GM19468 (cell line): ENCODE results near the gene IL1RAP.

Source experiments
- ATAC-seq: cut with Tn5 transposase; IDR thresholded peaks from one replicate; pipeline ENCODE4 v1.9.1; 2021; ENCODE audit warnings: mild to moderate bottlenecking, moderate library complexity, moderate number of reproducible peaks; ENCODE audit not compliant: unreplicated experiment; ENCODE audit errors: extremely low read depth

Gene IL1RAP

GRCh38 chr3:190596349-190597285, 82.7 kb downstream of the IL1RAP start:
- ATAC-seq, result no peak

- no peak for ATAC-seq
Observed at GRCh38 chr3:190597291-190597690, 83.4 kb downstream of the IL1RAP start.

GRCh38 chr3:190601622-190602021, 87.7 kb downstream of the IL1RAP start:
- ATAC-seq, result no peak

- no peak for ATAC-seq
Observed at GRCh38 chr3:190605385-190605784, 91.5 kb downstream of the IL1RAP start.

- no peak for ATAC-seq
Observed at GRCh38 chr3:190606596-190606995, 92.7 kb downstream of the IL1RAP start.

- no peak for ATAC-seq
Observed at GRCh38 chr3:190607021-190607420, 93.1 kb downstream of the IL1RAP start.

- ATAC-seq, result no peak
Observed at GRCh38 chr3:190608850-190609589, 95.1 kb downstream of the IL1RAP start.

- ATAC-seq, result no peak
Observed at GRCh38 chr3:190614226-190615059, 100.6 kb downstream of the IL1RAP start.

GRCh38 chr3:190615060-190615384, 101.1 kb downstream of the IL1RAP start:
- no peak for ATAC-seq

GRCh38 chr3:190615607-190616006, 101.7 kb downstream of the IL1RAP start:
- no peak for ATAC-seq

GRCh38 chr3:190616637-190617036, 102.8 kb downstream of the IL1RAP start:
- ATAC-seq, result no peak

GRCh38 chr3:190617185-190617584, 103.3 kb downstream of the IL1RAP start:
- ATAC-seq, result peak; percentile 50

GRCh38 chr3:190618330-190619030, 104.6 kb downstream of the IL1RAP start:
- ATAC-seq, result no peak

- ATAC-seq, result no peak
Observed at GRCh38 chr3:190619353-190619752, 105.5 kb downstream of the IL1RAP start.

GRCh38 chr3:190619761-190620160, 105.9 kb downstream of the IL1RAP start:
- ATAC-seq, result no peak

- no peak for ATAC-seq
Observed at GRCh38 chr3:190620886-190621608, 107.2 kb downstream of the IL1RAP start.

- ATAC-seq, result no peak
Observed at GRCh38 chr3:190621927-190622326, 108.0 kb downstream of the IL1RAP start.

- ATAC-seq, result no peak
Observed at GRCh38 chr3:190624282-190624681, 110.4 kb downstream of the IL1RAP start.

GRCh38 chr3:190626951-190627620, 113.2 kb downstream of the IL1RAP start:
- ATAC-seq, result no peak
